ENCODE data around the gene ABCE1. TPM values are rescaled to one million over a fixed set of nuclear protein-coding genes. Genes with fewer than 3 reads are reported as not detected.

The ABCE1 gene
- total RNA-seq, 1 donor from 2014 or later, result 81.1 TPM

GRCh38 chr4:145103496-145103895, 5.4 kb downstream of the ABCE1 start:
- H4K20me1 ChIP-seq (ENCODE audit: insufficient read depth, low read length), result peaks cover 41% of the 10 kb centered on the region
- FAIRE-seq (no peak), DNase-seq (ENCODE audit: low read depth) (no peak)
- no peak overlapping the region for H3K27ac ChIP-seq (ENCODE audit: low read depth, low read length)
- Mint-ChIP-seq H3K27ac (ENCODE audit: unreplicated experiment) (no peak overlapping the region), H3K9me3 (ENCODE audit: unreplicated experiment) (no peaks in the 10 kb centered on the region), H3K4me1 (ENCODE audit: low read depth, unreplicated experiment) (peaks cover 2% of the 10 kb centered on the region), H3K36me3 (ENCODE audit: low read depth, unreplicated experiment) (no peaks in the 10 kb centered on the region), H3K4me3 (ENCODE audit: unreplicated experiment) (no peak overlapping the region), H3K27me3 (ENCODE audit: low read depth, unreplicated experiment) (no peaks in the 10 kb centered on the region)
- H2AFZ ChIP-seq (ENCODE audit: low read depth, low read length), result no peak overlapping the region
- no peaks in the 10 kb centered on the region for H3K9me3 ChIP-seq (ENCODE audit: insufficient read depth, low read depth, low read length)
- peaks cover 34% of the 10 kb centered on the region for H3K36me3 ChIP-seq (ENCODE audit: insufficient read depth, low read length)
- H3K4me3 ChIP-seq (ENCODE audit: insufficient read depth, low read depth, low read length), result no peak overlapping the region
- H3K9ac ChIP-seq (ENCODE audit: low read length), result no peak overlapping the region
- H3K79me2 ChIP-seq (ENCODE audit: insufficient read depth, low read length), result peaks cover 93% of the 10 kb centered on the region
- H3K4me1 ChIP-seq (ENCODE audit: insufficient read depth, low read length), result no peaks in the 10 kb centered on the region
- TF ChIP-seq EZH2 (IDR thresholded peaks at IDR 0.05; ENCODE audit: insufficient read depth, low read length) (no peak), CTCF (IDR thresholded peaks at IDR 0.05; ENCODE audit: insufficient read depth, low read depth, low read length) (no peak)
- H3K4me2 ChIP-seq (ENCODE audit: low read length), result no peak overlapping the region
- H3K27me3 ChIP-seq (ENCODE audit: insufficient read depth, low read length), result no peaks in the 10 kb centered on the region

GRCh38 chr4:145107126-145107525, 9.0 kb downstream of the ABCE1 start:
- Histone ChIP-seq H3K36me3 (ENCODE audit: insufficient read depth, low read length) (peaks cover 59% of the 10 kb centered on the region), H3K9ac (ENCODE audit: low read length) (no peak overlapping the region), H2AFZ (ENCODE audit: low read depth, low read length) (no peak overlapping the region), H4K20me1 (ENCODE audit: insufficient read depth, low read length) (peaks cover 21% of the 10 kb centered on the region), H3K27ac (ENCODE audit: low read depth, low read length) (no peak overlapping the region), H3K27me3 (ENCODE audit: insufficient read depth, low read length) (no peaks in the 10 kb centered on the region), H3K79me2 (ENCODE audit: insufficient read depth, low read length) (peaks cover 62% of the 10 kb centered on the region), H3K4me3 (ENCODE audit: insufficient read depth, low read depth, low read length) (no peak overlapping the region), H3K9me3 (ENCODE audit: insufficient read depth, low read depth, low read length) (no peaks in the 10 kb centered on the region), H3K4me1 (ENCODE audit: insufficient read depth, low read length) (no peaks in the 10 kb centered on the region), H3K4me2 (ENCODE audit: low read length) (no peak overlapping the region)
- DNase-seq (ENCODE audit: low read depth) (no peak), FAIRE-seq (no peak)
- peaks cover 8% of the 10 kb centered on the region for H3K36me3 Mint-ChIP-seq (ENCODE audit: low read depth, unreplicated experiment)
- H3K4me3 Mint-ChIP-seq (ENCODE audit: unreplicated experiment), result no peak overlapping the region
- TF ChIP-seq EZH2 (IDR thresholded peaks at IDR 0.05; ENCODE audit: insufficient read depth, low read length), result no peak
- TF ChIP-seq CTCF (IDR thresholded peaks at IDR 0.05; ENCODE audit: insufficient read depth, low read depth, low read length), result no peak
- no peaks in the 10 kb centered on the region for H3K27me3 Mint-ChIP-seq (ENCODE audit: low read depth, unreplicated experiment)
- no peak overlapping the region for H3K27ac Mint-ChIP-seq (ENCODE audit: unreplicated experiment)
- H3K4me1 Mint-ChIP-seq (ENCODE audit: low read depth, unreplicated experiment), result no peaks in the 10 kb centered on the region
- no peaks in the 10 kb centered on the region for H3K9me3 Mint-ChIP-seq (ENCODE audit: unreplicated experiment)

- Mint-ChIP-seq H3K27ac (ENCODE audit: unreplicated experiment) (no peak overlapping the region), H3K36me3 (ENCODE audit: low read depth, unreplicated experiment) (peaks cover 11% of the 10 kb centered on the region)
Measured at GRCh38 chr4:145108128-145108527, 10.0 kb downstream of the ABCE1 start.

More at GRCh38 chr4:145108128-145108527, 10.0 kb downstream of the ABCE1 start:
- no peak overlapping the region for H2AFZ ChIP-seq (ENCODE audit: low read depth, low read length)
- H3K27ac ChIP-seq (ENCODE audit: low read depth, low read length), result no peak overlapping the region
- Mint-ChIP-seq H3K9me3 (ENCODE audit: unreplicated experiment) (no peaks in the 10 kb centered on the region), H3K4me1 (ENCODE audit: low read depth, unreplicated experiment) (no peaks in the 10 kb centered on the region), H3K4me3 (ENCODE audit: unreplicated experiment) (no peak overlapping the region), H3K27me3 (ENCODE audit: low read depth, unreplicated experiment) (no peaks in the 10 kb centered on the region)
- no peak for TF ChIP-seq EZH2 (IDR thresholded peaks at IDR 0.05; ENCODE audit: insufficient read depth, low read length)
- TF ChIP-seq CTCF (IDR thresholded peaks at IDR 0.05; ENCODE audit: insufficient read depth, low read depth, low read length), result no peak
- H3K79me2 ChIP-seq (ENCODE audit: insufficient read depth, low read length), result peaks cover 52% of the 10 kb centered on the region
- no peak for DNase-seq (ENCODE audit: low read depth)
- peaks cover 66% of the 10 kb centered on the region for H3K36me3 ChIP-seq (ENCODE audit: insufficient read depth, low read length)
- peaks cover 13% of the 10 kb centered on the region for H4K20me1 ChIP-seq (ENCODE audit: insufficient read depth, low read length)
- no peaks in the 10 kb centered on the region for H3K9me3 ChIP-seq (ENCODE audit: insufficient read depth, low read depth, low read length)
- FAIRE-seq, result no peak
- no peak overlapping the region for H3K4me2 ChIP-seq (ENCODE audit: low read length)
- H3K9ac ChIP-seq (ENCODE audit: low read length), result no peak overlapping the region
- no peaks in the 10 kb centered on the region for H3K4me1 ChIP-seq (ENCODE audit: insufficient read depth, low read length)
- H3K27me3 ChIP-seq (ENCODE audit: insufficient read depth, low read length), result no peaks in the 10 kb centered on the region
- no peak overlapping the region for H3K4me3 ChIP-seq (ENCODE audit: insufficient read depth, low read depth, low read length)
